HUES64 (cell line): ENCODE measurements around the gene SMG9.
"Not testable (repeated sequence)": the region's sequence is repeated elsewhere in the genome, so short reads cannot be mapped to it uniquely, and the experiment has no call there.

Experiments used
- H3K27ac ChIP-seq: 2 replicates; pipeline ENCODE4 v1.7.0; 2013; ENCODE audit warnings: low read depth, low read length, inconsistent platforms
- H3K27me3 ChIP-seq: 2 replicates; pipeline ENCODE4 v1.6.1; 2013; ENCODE audit warnings: mild to moderate bottlenecking, low read length; ENCODE audit not compliant: insufficient read depth
- H3K36me3 ChIP-seq: 2 replicates; pipeline ENCODE4 v1.6.1; 2013; ENCODE audit warnings: mild to moderate bottlenecking, low read length; ENCODE audit not compliant: insufficient read depth
- H3K4me1 ChIP-seq: 2 replicates; pipeline ENCODE4 v1.6.1; 2013; ENCODE audit warnings: mild to moderate bottlenecking, low read length, moderate library complexity; ENCODE audit not compliant: insufficient read depth
- H3K4me3 ChIP-seq: 2 replicates; pipeline ENCODE4 v1.5.1; 2013; ENCODE audit warnings: mild to moderate bottlenecking, low read length, moderate library complexity
- H3K9ac ChIP-seq: 2 replicates; pipeline ENCODE4 v1.6.1; 2013; ENCODE audit warnings: mild to moderate bottlenecking, low read depth, low read length
- H3K9me3 ChIP-seq: 2 replicates; pipeline ENCODE4 v1.6.1; 2013; ENCODE audit warnings: low read depth, low read length; ENCODE audit not compliant: insufficient read depth
- WGBS: fragments of 150-250, 120-280 bp; methylation state at CpG from one replicate; pipeline ENCODE4 v1.1.7; 2013; ENCODE audit warnings: missing lambda C conversion rate; 5-methylcytosine and 5-hydroxymethylcytosine counted together

Gene SMG9

GRCh38 chr19:43778651-43779050, 23.9 kb upstream of the SMG9 start:
- H3K9ac ChIP-seq: no peak overlapping the region
- H3K36me3 ChIP-seq: no peaks in the 10 kb centered on the region
- H3K4me3 ChIP-seq: no peak overlapping the region
- H3K9me3 ChIP-seq: no peaks in the 10 kb centered on the region
- H3K4me1 ChIP-seq: peaks cover 21% of the 10 kb centered on the region
- peaks cover 20% of the 10 kb centered on the region for H3K27me3 ChIP-seq
- 91% methylated on average over 1 of the region's 1 CpG for WGBS
- H3K27ac ChIP-seq: no peak overlapping the region

- WGBS: 23% methylated on average over 4 of the region's 4 CpGs
- Histone ChIP-seq H3K4me3 (no peak overlapping the region), H3K9me3 (no peaks in the 10 kb centered on the region), H3K9ac (no peak overlapping the region), H3K27ac (peak overlapping the region; percentile 26; the same call in 1 of the 2 replicates), H3K36me3 (no peaks in the 10 kb centered on the region), H3K4me1 (peaks cover 28% of the 10 kb centered on the region), H3K27me3 (peaks cover 34% of the 10 kb centered on the region)
These were observed 22.5 kb upstream of the SMG9 start for GRCh38 chr19:43777163-43777695.

- 66% methylated on average over 11 of the region's 11 CpGs for WGBS
- H3K27me3 ChIP-seq: peaks cover 40% of the 10 kb centered on the region
- H3K27ac ChIP-seq: no peak overlapping the region
- no peak overlapping the region for H3K4me3 ChIP-seq
- no peaks in the 10 kb centered on the region for H3K36me3 ChIP-seq
- H3K4me1 ChIP-seq: peaks cover 28% of the 10 kb centered on the region
- no peak overlapping the region for H3K9ac ChIP-seq
- H3K9me3 ChIP-seq: no peaks in the 10 kb centered on the region
These were observed 21.5 kb upstream of the SMG9 start for GRCh38 chr19:43776286-43776685.

GRCh38 chr19:43775299-43775890, 20.6 kb upstream of the SMG9 start:
- WGBS: 94% methylated on average over 7 of the region's 7 CpGs
- peaks cover 28% of the 10 kb centered on the region for H3K4me1 ChIP-seq
- peaks cover 40% of the 10 kb centered on the region for H3K27me3 ChIP-seq
- no peaks in the 10 kb centered on the region for H3K36me3 ChIP-seq
- H3K9ac ChIP-seq: no peak overlapping the region
- H3K9me3 ChIP-seq: no peaks in the 10 kb centered on the region
- no peak overlapping the region for H3K4me3 ChIP-seq
- H3K27ac ChIP-seq: no peak overlapping the region

- peaks cover 40% of the 10 kb centered on the region for H3K27me3 ChIP-seq
- H3K36me3 ChIP-seq, H3K9ac ChIP-seq: not testable (repeated sequence)
These were observed 20.1 kb upstream of the SMG9 start for GRCh38 chr19:43774940-43775258.

GRCh38 chr19:43774103-43774939, 19.6 kb upstream of the SMG9 start:
- no peaks in the 10 kb centered on the region for H3K36me3 ChIP-seq
- H3K9ac ChIP-seq: no peak overlapping the region; the same call in 1 of the 2 replicates
- 5% methylated on average over 60 of the region's 63 CpGs for WGBS
- H3K27me3 ChIP-seq: peaks cover 40% of the 10 kb centered on the region
- peak overlapping the region; percentile 53 for H3K4me3 ChIP-seq
- peaks cover 20% of the 10 kb centered on the region for H3K4me1 ChIP-seq
- no peaks in the 10 kb centered on the region for H3K9me3 ChIP-seq
- H3K27ac ChIP-seq: no peak overlapping the region

More at GRCh38 chr19:43774940-43775258, 20.1 kb upstream of the SMG9 start:
- peak overlapping the region; percentile 53 for H3K4me3 ChIP-seq
- whole genome bisulfite sequencing: 86% methylated on average over 11 of the region's 11 CpGs
- H3K4me1 ChIP-seq: peaks cover 26% of the 10 kb centered on the region
- H3K27ac ChIP-seq, H3K9me3 ChIP-seq: not testable (repeated sequence)

- 21% methylated on average over 5 of the region's 5 CpGs for WGBS
- Histone ChIP-seq H3K36me3 (no peaks in the 10 kb centered on the region), H3K9me3 (no peaks in the 10 kb centered on the region), H3K9ac (no peak overlapping the region), H3K4me1 (peaks cover 18% of the 10 kb centered on the region), H3K4me3 (peak overlapping the region; percentile 53), H3K27ac (no peak overlapping the region), H3K27me3 (peaks cover 40% of the 10 kb centered on the region)
These were observed 19.0 kb upstream of the SMG9 start for GRCh38 chr19:43773725-43774102.

GRCh38 chr19:43769256-43769655, 14.5 kb upstream of the SMG9 start:
- Histone ChIP-seq H3K9me3 (no peaks in the 10 kb centered on the region), H3K4me1 (peaks cover 13% of the 10 kb centered on the region), H3K9ac (no peak overlapping the region), H3K27me3 (peaks cover 26% of the 10 kb centered on the region), H3K36me3 (no peaks in the 10 kb centered on the region), H3K27ac (no peak overlapping the region), H3K4me3 (no peak overlapping the region)
- whole genome bisulfite sequencing: 95% methylated on average over 14 of the region's 14 CpGs

GRCh38 chr19:43768273-43769050, 13.7 kb upstream of the SMG9 start:
- peaks cover 18% of the 10 kb centered on the region for H3K27me3 ChIP-seq
- H3K36me3 ChIP-seq: no peaks in the 10 kb centered on the region
- H3K27ac ChIP-seq: no peak overlapping the region
- H3K4me1 ChIP-seq: peaks cover 8% of the 10 kb centered on the region
- no peak overlapping the region for H3K9ac ChIP-seq
- H3K4me3 ChIP-seq: no peak overlapping the region
- 83% methylated on average over 14 of the region's 15 CpGs for WGBS
- H3K9me3 ChIP-seq: no peaks in the 10 kb centered on the region

- Histone ChIP-seq H3K4me3 (no peak overlapping the region), H3K27ac (no peak overlapping the region), H3K4me1 (0 out of 2 replicates have a peak, but pooled peaks cover 3% of the 10 kb centered on the region), H3K27me3 (peaks cover 12% of the 10 kb centered on the region), H3K9me3 (no peaks in the 10 kb centered on the region), H3K36me3 (no peaks in the 10 kb centered on the region), H3K9ac (no peak overlapping the region)
- WGBS: 91% methylated on average over 1 of the region's 1 CpG
These were observed 13.1 kb upstream of the SMG9 start for GRCh38 chr19:43767818-43768217.

GRCh38 chr19:43767316-43767715, 12.6 kb upstream of the SMG9 start:
- 90% methylated on average over 7 of the region's 7 CpGs for WGBS
- H3K27ac ChIP-seq: no peak overlapping the region

More at GRCh38 chr19:43767316-43767715, 12.6 kb upstream of the SMG9 start:
- Histone ChIP-seq H3K4me3 (no peak overlapping the region), H3K36me3 (no peaks in the 10 kb centered on the region), H3K9ac (no peak overlapping the region), H3K4me1 (0 out of 2 replicates have a peak, but pooled peaks cover 3% of the 10 kb centered on the region), H3K9me3 (no peaks in the 10 kb centered on the region), H3K27me3 (peaks cover 7% of the 10 kb centered on the region)
